Activated T-helper 9 cell treated with anti-CD3 and anti-CD28 coated beads, Interleukin-2, amount 50 U/mL, for 16 hours (primary cell): Measurements from ENCODE around the gene ZFHX2.
"Not testable (repeated sequence)": the region's sequence is repeated elsewhere in the genome, so short reads cannot be mapped to it uniquely, and the experiment has no call there.

Source experiments
- DNase-seq: peaks from one replicate; pipeline ENCODE4 v3.0.0-alpha.2; 2020; ENCODE audit warnings: low read depth

The ZFHX2 gene

GRCh38 chr14:23551266-23552028 lies at the start of gene ZFHX2:
Gene ZFHX2, minus strand, starts transcription at chr14:23551765. Its CDS starts 16,440 bp downstream, at chr14:23535325.
- peak; percentile 75 for DNase-seq

- DNase-seq = no peak
These were observed 49.2 kb upstream of the ZFHX2 start for GRCh38 chr14:23600806-23601205.

- no peak for DNase-seq
These were observed 48.8 kb upstream of the ZFHX2 start for GRCh38 chr14:23600322-23600707.

GRCh38 chr14:23594191-23594590 lies 42.6 kb upstream of the ZFHX2 start:
- not testable (repeated sequence) for DNase-seq

GRCh38 chr14:23590198-23590597 lies 38.6 kb upstream of the ZFHX2 start:
- DNase-seq = no peak

GRCh38 chr14:23589606-23590005 lies 38.0 kb upstream of the ZFHX2 start:
- no peak for DNase-seq

GRCh38 chr14:23588884-23589598 lies 37.5 kb upstream of the ZFHX2 start:
- peak; percentile 64 for DNase-seq

- DNase-seq = not testable (repeated sequence)
These were observed 33.1 kb upstream of the ZFHX2 start for GRCh38 chr14:23584527-23585203.

- not testable (repeated sequence) for DNase-seq
These were observed 32.4 kb upstream of the ZFHX2 start for GRCh38 chr14:23583761-23584526.

- no peak for DNase-seq
These were observed 31.6 kb upstream of the ZFHX2 start for GRCh38 chr14:23582906-23583760.

GRCh38 chr14:23580948-23581281 lies 29.4 kb upstream of the ZFHX2 start:
- DNase-seq = no peak

GRCh38 chr14:23580152-23580926 lies 28.8 kb upstream of the ZFHX2 start:
- DNase-seq = no peak

- DNase-seq = no peak
These were observed 28.2 kb upstream of the ZFHX2 start for GRCh38 chr14:23579739-23580138.

- DNase-seq = no peak
These were observed 27.7 kb upstream of the ZFHX2 start for GRCh38 chr14:23579311-23579630.

- DNase-seq = no peak
These were observed 27.2 kb upstream of the ZFHX2 start, which contains the start of gene JPH4 for GRCh38 chr14:23578560-23579310. Gene JPH4, minus strand, starts transcription at chr14:23578790. Its CDS starts 1,337 bp downstream, at chr14:23577453.

- DNase-seq = no peak
These were observed 26.3 kb upstream of the ZFHX2 start for GRCh38 chr14:23577710-23578392.

GRCh38 chr14:23577004-23577681 lies 25.6 kb upstream of the ZFHX2 start:
- DNase-seq = no peak

GRCh38 chr14:23573384-23574015 lies 21.9 kb upstream of the ZFHX2 start:
- no peak for DNase-seq
